DND-41 (cell line): ENCODE results near the gene CAB39L.

Experiments used
- EZH2 ChIP-seq: IDR thresholded peaks from 3 replicates; pipeline ENCODE4 v1.6.1; 2012; ENCODE audit warnings: borderline replicate concordance, low read depth, mild to moderate bottlenecking, moderate library complexity, low read length, inconsistent platforms; ENCODE audit not compliant: severe bottlenecking
- TF ChIP-seq, protein P1 (sequence below): IDR thresholded peaks from 2 replicates; pipeline ENCODE4 v1.5.1; 2012; ENCODE audit warnings: borderline replicate concordance, low read length, moderate library complexity, mild to moderate bottlenecking; ENCODE audit not compliant: poor library complexity, severe bottlenecking; ENCODE audit errors: extremely low read depth

DNA sequence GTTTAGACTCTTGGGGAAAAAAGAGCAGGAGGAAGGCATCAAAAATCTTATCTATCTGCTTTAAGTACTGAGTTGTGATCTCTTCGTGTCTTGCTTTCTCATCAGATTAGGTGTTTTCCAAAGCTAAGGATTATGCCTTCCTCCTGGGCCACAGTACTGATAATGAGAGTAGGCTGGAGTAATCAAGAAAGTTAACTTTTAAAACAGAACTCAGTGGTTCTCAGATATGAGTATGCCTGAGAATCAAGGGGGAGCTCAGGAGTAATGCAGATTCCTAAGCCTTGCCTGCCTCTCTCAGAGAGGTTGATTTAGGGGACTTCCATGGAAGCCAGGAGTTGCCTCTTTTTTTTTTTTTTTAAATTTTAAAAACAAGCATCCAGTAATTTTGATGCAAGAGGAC, 172.6 kb downstream of the CAB39L start:
- TF ChIP-seq, protein P1, sequence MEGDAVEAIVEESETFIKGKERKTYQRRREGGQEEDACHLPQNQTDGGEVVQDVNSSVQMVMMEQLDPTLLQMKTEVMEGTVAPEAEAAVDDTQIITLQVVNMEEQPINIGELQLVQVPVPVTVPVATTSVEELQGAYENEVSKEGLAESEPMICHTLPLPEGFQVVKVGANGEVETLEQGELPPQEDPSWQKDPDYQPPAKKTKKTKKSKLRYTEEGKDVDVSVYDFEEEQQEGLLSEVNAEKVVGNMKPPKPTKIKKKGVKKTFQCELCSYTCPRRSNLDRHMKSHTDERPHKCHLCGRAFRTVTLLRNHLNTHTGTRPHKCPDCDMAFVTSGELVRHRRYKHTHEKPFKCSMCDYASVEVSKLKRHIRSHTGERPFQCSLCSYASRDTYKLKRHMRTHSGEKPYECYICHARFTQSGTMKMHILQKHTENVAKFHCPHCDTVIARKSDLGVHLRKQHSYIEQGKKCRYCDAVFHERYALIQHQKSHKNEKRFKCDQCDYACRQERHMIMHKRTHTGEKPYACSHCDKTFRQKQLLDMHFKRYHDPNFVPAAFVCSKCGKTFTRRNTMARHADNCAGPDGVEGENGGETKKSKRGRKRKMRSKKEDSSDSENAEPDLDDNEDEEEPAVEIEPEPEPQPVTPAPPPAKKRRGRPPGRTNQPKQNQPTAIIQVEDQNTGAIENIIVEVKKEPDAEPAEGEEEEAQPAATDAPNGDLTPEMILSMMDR: no peak
- TF ChIP-seq EZH2: no peak
